HEK293 (cell line): Measurements from ENCODE around the gene VPS13D.
A peak's percentile ranks its signal among the peaks of the same experiment; 100 is the strongest.

Experiments
- BCL11A ChIP-seq: fragments of 450-650 bp; formaldehyde crosslinking; IDR thresholded peaks from 2 replicates; pipeline ENCODE4 v1.5.1; 2016; ENCODE audit warnings: low read depth, missing biosample characterization, missing genetic modification characterization
- KLF8 ChIP-seq: fragments of 450-650 bp; formaldehyde crosslinking; IDR thresholded peaks from 2 replicates; pipeline ENCODE4 v1.5.1; 2016; ENCODE audit warnings: missing biosample characterization, missing genetic modification characterization
- PRDM1 ChIP-seq: fragments of 450-650 bp; formaldehyde crosslinking; IDR thresholded peaks from 2 replicates; pipeline ENCODE4; 2016; ENCODE audit warnings: missing biosample characterization, missing genetic modification characterization
- SCRT1 ChIP-seq: fragments of 450-650 bp; formaldehyde crosslinking; IDR thresholded peaks from 2 replicates; pipeline ENCODE4 v1.5.1; 2016; ENCODE audit warnings: missing biosample characterization, missing genetic modification characterization, borderline replicate concordance
- SETDB1 ChIP-seq: IDR thresholded peaks from one replicate; pipeline ENCODE4 v1.6.1; 2017; ENCODE audit warnings: mild to moderate bottlenecking, low read length, moderate library complexity, mixed read lengths; ENCODE audit not compliant: insufficient read length
- TRIM28 ChIP-seq: IDR thresholded peaks from 2 replicates; pipeline ENCODE4 v1.6.1; 2011; ENCODE audit warnings: low read length, control low read depth, borderline replicate concordance
- WT1 ChIP-seq: fragments of 450-650 bp; formaldehyde crosslinking; IDR thresholded peaks from 2 replicates; pipeline ENCODE4 v1.5.1; 2016; ENCODE audit warnings: missing biosample characterization, missing genetic modification characterization
- ZBTB49 ChIP-seq: fragments of 450-650 bp; formaldehyde crosslinking; IDR thresholded peaks from 2 replicates; pipeline ENCODE4 v1.5.1; 2016; ENCODE audit warnings: missing biosample characterization, missing genetic modification characterization, low read depth
- ZIC2 ChIP-seq: fragments of 450-650 bp; formaldehyde crosslinking; IDR thresholded peaks from 2 replicates; pipeline ENCODE4 v1.5.1; 2016; ENCODE audit warnings: missing biosample characterization, missing genetic modification characterization
- ZNF148 ChIP-seq: fragments of 450-650 bp; formaldehyde crosslinking; IDR thresholded peaks from 2 replicates; pipeline ENCODE4 v1.5.0; 2017; ENCODE audit warnings: missing biosample characterization, missing genetic modification characterization, borderline replicate concordance
- ZNF19 ChIP-seq: fragments of 450-650 bp; formaldehyde crosslinking; IDR thresholded peaks from 2 replicates; pipeline ENCODE4; 2016; ENCODE audit warnings: missing biosample characterization, missing genetic modification characterization, low read depth
- ZNF324 ChIP-seq: fragments of 450-650 bp; formaldehyde crosslinking; IDR thresholded peaks from 2 replicates; pipeline ENCODE4 v1.5.1; 2016; ENCODE audit warnings: missing biosample characterization, missing genetic modification characterization
- ZNF585B ChIP-seq: fragments of 450-650 bp; formaldehyde crosslinking; IDR thresholded peaks from 2 replicates; pipeline ENCODE4 v1.5.1; 2016; ENCODE audit warnings: missing biosample characterization, missing genetic modification characterization
- ZNF610 ChIP-seq: fragments of 450-650 bp; formaldehyde crosslinking; IDR thresholded peaks from 2 replicates; pipeline ENCODE4 v1.5.1; 2016; ENCODE audit warnings: missing biosample characterization, missing genetic modification characterization, borderline replicate concordance
- ZNF670 ChIP-seq: fragments of 450-650 bp; formaldehyde crosslinking; IDR thresholded peaks from 2 replicates; pipeline ENCODE4 v1.5.1; 2016; ENCODE audit warnings: missing biosample characterization, missing genetic modification characterization, low read depth
- ZNF701 ChIP-seq: fragments of 450-650 bp; formaldehyde crosslinking; IDR thresholded peaks from 2 replicates; pipeline ENCODE4 v1.5.1; 2016; ENCODE audit warnings: missing biosample characterization, missing genetic modification characterization
- ZNF792 ChIP-seq: fragments of 450-650 bp; formaldehyde crosslinking; IDR thresholded peaks from 2 replicates; pipeline ENCODE4 v1.5.1; 2016; ENCODE audit warnings: missing biosample characterization, missing genetic modification characterization
- ZNF843 ChIP-seq: fragments of 450-650 bp; formaldehyde crosslinking; IDR thresholded peaks from 2 replicates; pipeline ENCODE4 v1.5.1; 2016; ENCODE audit warnings: missing biosample characterization, missing genetic modification characterization
- ZSCAN30 ChIP-seq: fragments of 450-650 bp; IDR thresholded peaks from 2 replicates; pipeline ENCODE4 v1.5.1; 2018; ENCODE audit warnings: missing biosample characterization, mild to moderate bottlenecking, missing genetic modification characterization, moderate library complexity
- TF ChIP-seq, protein P1 (sequence below): fragments of 450-650 bp; formaldehyde crosslinking; IDR thresholded peaks from 2 replicates; pipeline ENCODE4 v1.5.1; 2016; ENCODE audit warnings: missing biosample characterization, missing genetic modification characterization
- TF ChIP-seq, protein P2 (sequence below): fragments of 450-650 bp; formaldehyde crosslinking; conservative IDR thresholded peaks from 2 replicates; pipeline ENCODE4 v1.5.1; 2016; ENCODE audit warnings: low read depth, missing biosample characterization, missing genetic modification characterization
- TF ChIP-seq, protein P3 (sequence below): fragments of 450-650 bp; formaldehyde crosslinking; IDR thresholded peaks from 2 replicates; pipeline ENCODE4 v1.5.1; 2016; ENCODE audit warnings: missing biosample characterization, missing genetic modification characterization
- TF ChIP-seq, protein P4 (sequence below): fragments of 450-650 bp; formaldehyde crosslinking; IDR thresholded peaks from 2 replicates; pipeline ENCODE4 v1.5.1; 2016; ENCODE audit warnings: missing biosample characterization, missing genetic modification characterization

The VPS13D gene

GRCh38 chr1:12433323-12434053, 203.7 kb downstream of the VPS13D start (continued):
- TF ChIP-seq, protein P1, sequence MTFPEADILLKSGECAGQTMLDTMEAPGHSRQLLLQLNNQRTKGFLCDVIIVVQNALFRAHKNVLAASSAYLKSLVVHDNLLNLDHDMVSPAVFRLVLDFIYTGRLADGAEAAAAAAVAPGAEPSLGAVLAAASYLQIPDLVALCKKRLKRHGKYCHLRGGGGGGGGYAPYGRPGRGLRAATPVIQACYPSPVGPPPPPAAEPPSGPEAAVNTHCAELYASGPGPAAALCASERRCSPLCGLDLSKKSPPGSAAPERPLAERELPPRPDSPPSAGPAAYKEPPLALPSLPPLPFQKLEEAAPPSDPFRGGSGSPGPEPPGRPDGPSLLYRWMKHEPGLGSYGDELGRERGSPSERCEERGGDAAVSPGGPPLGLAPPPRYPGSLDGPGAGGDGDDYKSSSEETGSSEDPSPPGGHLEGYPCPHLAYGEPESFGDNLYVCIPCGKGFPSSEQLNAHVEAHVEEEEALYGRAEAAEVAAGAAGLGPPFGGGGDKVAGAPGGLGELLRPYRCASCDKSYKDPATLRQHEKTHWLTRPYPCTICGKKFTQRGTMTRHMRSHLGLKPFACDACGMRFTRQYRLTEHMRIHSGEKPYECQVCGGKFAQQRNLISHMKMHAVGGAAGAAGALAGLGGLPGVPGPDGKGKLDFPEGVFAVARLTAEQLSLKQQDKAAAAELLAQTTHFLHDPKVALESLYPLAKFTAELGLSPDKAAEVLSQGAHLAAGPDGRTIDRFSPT (tag by site-specific recombination): peak; percentile 41
- no peak for TF ChIP-seq ZSCAN30 (tag by site-specific recombination)
- TF ChIP-seq ZNF19 (tag by site-specific recombination): no peak
- no peak for TF ChIP-seq ZBTB49 (tag by site-specific recombination)
- peak; percentile 53; the same call in 1 of the 2 replicates for TF ChIP-seq TRIM28
- TF ChIP-seq, protein P2, sequence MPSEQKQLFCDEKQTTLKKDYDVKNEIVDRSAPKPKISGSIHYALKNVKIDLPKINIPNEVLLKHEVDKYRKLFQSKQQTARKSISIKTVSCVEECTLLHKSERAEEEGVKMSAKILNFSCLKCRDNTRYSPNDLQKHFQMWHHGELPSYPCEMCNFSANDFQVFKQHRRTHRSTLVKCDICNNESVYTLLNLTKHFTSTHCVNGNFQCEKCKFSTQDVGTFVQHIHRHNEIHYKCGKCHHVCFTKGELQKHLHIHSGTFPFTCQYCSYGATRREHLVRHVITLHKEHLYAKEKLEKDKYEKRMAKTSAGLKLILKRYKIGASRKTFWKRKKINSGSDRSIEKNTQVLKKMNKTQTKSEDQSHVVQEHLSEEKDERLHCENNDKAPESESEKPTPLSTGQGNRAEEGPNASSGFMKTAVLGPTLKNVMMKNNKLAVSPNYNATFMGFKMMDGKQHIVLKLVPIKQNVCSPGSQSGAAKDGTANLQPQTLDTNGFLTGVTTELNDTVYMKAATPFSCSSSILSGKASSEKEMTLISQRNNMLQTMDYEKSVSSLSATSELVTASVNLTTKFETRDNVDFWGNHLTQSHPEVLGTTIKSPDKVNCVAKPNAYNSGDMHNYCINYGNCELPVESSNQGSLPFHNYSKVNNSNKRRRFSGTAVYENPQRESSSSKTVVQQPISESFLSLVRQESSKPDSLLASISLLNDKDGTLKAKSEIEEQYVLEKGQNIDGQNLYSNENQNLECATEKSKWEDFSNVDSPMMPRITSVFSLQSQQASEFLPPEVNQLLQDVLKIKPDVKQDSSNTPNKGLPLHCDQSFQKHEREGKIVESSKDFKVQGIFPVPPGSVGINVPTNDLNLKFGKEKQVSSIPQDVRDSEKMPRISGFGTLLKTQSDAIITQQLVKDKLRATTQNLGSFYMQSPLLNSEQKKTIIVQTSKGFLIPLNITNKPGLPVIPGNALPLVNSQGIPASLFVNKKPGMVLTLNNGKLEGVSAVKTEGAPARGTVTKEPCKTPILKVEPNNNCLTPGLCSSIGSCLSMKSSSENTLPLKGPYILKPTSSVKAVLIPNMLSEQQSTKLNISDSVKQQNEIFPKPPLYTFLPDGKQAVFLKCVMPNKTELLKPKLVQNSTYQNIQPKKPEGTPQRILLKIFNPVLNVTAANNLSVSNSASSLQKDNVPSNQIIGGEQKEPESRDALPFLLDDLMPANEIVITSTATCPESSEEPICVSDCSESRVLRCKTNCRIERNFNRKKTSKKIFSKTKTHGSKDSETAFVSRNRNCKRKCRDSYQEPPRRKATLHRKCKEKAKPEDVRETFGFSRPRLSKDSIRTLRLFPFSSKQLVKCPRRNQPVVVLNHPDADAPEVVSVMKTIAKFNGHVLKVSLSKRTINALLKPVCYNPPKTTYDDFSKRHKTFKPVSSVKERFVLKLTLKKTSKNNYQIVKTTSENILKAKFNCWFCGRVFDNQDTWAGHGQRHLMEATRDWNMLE (tag by site-specific recombination): no peak
- TF ChIP-seq SETDB1: no peak
- TF ChIP-seq, protein P3, sequence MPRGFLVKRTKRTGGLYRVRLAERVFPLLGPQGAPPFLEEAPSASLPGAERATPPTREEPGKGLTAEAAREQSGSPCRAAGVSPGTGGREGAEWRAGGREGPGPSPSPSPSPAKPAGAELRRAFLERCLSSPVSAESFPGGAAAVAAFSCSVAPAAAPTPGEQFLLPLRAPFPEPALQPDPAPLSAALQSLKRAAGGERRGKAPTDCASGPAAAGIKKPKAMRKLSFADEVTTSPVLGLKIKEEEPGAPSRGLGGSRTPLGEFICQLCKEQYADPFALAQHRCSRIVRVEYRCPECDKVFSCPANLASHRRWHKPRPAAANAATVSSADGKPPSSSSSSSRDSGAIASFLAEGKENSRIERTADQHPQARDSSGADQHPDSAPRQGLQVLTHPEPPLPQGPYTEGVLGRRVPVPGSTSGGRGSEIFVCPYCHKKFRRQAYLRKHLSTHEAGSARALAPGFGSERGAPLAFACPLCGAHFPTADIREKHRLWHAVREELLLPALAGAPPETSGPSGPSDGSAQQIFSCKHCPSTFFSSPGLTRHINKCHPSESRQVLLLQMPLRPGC (tag by site-specific recombination): peak; percentile 46; the same call in 1 of the 2 replicates
- 0 out of 2 replicates have a peak, but pooled peaks have one; percentile 40 for TF ChIP-seq ZNF148 (tag by site-specific recombination)
- peak; percentile 58; the same call in 1 of the 2 replicates for TF ChIP-seq WT1 (tag by site-specific recombination)
- 0 out of 2 replicates have a peak, but pooled peaks have one; percentile 61 for TF ChIP-seq ZNF701 (tag by site-specific recombination)
- TF ChIP-seq ZNF324 (tag by site-specific recombination): peak; percentile 52; the same call in 1 of the 2 replicates
- peak; percentile 91 for TF ChIP-seq KLF8
- 0 out of 2 replicates have a peak, but pooled peaks have one; percentile 25 for TF ChIP-seq ZNF792
- TF ChIP-seq ZNF610 (tag by site-specific recombination): peak; percentile 22; the same call in 1 of the 2 replicates
- TF ChIP-seq BCL11A (tag by site-specific recombination): no peak; the same call in 1 of the 2 replicates
- TF ChIP-seq ZIC2 (tag by site-specific recombination): peak; percentile 100
- TF ChIP-seq SCRT1 (tag by site-specific recombination): peak; percentile 73; the same call in 1 of the 2 replicates
- TF ChIP-seq, protein P4, sequence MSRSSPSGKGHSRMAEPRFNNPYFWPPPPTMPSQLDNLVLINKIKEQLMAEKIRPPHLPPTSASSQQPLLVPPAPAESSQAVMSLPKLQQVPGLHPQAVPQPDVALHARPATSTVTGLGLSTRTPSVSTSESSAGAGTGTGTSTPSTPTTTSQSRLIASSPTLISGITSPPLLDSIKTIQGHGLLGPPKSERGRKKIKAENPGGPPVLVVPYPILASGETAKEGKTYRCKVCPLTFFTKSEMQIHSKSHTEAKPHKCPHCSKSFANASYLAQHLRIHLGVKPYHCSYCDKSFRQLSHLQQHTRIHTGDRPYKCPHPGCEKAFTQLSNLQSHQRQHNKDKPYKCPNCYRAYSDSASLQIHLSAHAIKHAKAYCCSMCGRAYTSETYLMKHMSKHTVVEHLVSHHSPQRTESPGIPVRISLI (tag by site-specific recombination): no peak
- peak; percentile 10; the same call in 1 of the 2 replicates for TF ChIP-seq PRDM1
- TF ChIP-seq ZNF670 (tag by site-specific recombination): no peak
- TF ChIP-seq ZNF585B: no peak
- peak; percentile 78 for TF ChIP-seq ZNF843 (tag by site-specific recombination)
